Progenitor cell of endocrine pancreas (in vitro differentiated cells): ENCODE measurements around the gene GOLGA8K. TPM values are rescaled to one million over a fixed set of nuclear protein-coding genes. Genes with fewer than 3 reads are reported as not detected.
"Not testable (repeated sequence)": the region's sequence is repeated elsewhere in the genome, so short reads cannot be mapped to it uniquely, and the experiment has no call there.

ENCODE experiments used
- DNase-seq: peaks from one replicate; pipeline ENCODE4 v3.0.0; 2021; ENCODE audit warnings: low spot score; ENCODE audit not compliant: unreplicated experiment
- H3K27ac Mint-ChIP-seq: 2 replicates; pipeline ENCODE4 v1.8.0; 2021; ENCODE audit warnings: mild to moderate bottlenecking, moderate library complexity, mixed read lengths
- H3K27me3 Mint-ChIP-seq: 2 replicates; pipeline ENCODE4 v1.8.0; 2021; ENCODE audit warnings: mixed read lengths
- H3K36me3 Mint-ChIP-seq: 2 replicates; pipeline ENCODE4 v1.8.0; 2022; ENCODE audit warnings: mixed read lengths; ENCODE audit not compliant: insufficient read depth
- H3K4me1 Mint-ChIP-seq: 2 replicates; pipeline ENCODE4 v1.8.0; 2021; ENCODE audit warnings: low read depth, mixed read lengths
- H3K4me3 Mint-ChIP-seq: 2 replicates; pipeline ENCODE4 v1.8.0; 2021; ENCODE audit warnings: low read depth, mild to moderate bottlenecking, moderate library complexity, mixed read lengths
- H3K9me3 Mint-ChIP-seq: 2 replicates; pipeline ENCODE4 v1.8.0; 2021; ENCODE audit warnings: low read depth, mixed read lengths
- total RNA-seq: library from RNA; stranded (reverse); gene quantifications from 2 replicates; pipeline ENCODE4 v1.2.1, GENCODE V29; 2021

GOLGA8K gene
- total RNA-seq, 1 donor from 2014 or later, result not detected

GRCh38 chr15:32374185-32374584 is 28.9 kb downstream of the GOLGA8K start:
- not testable (repeated sequence) for H3K4me3 Mint-ChIP-seq, H3K27me3 Mint-ChIP-seq, H3K36me3 Mint-ChIP-seq, H3K27ac Mint-ChIP-seq, H3K9me3 Mint-ChIP-seq, DNase-seq, H3K4me1 Mint-ChIP-seq

- not testable (repeated sequence) for H3K4me1 Mint-ChIP-seq, H3K27me3 Mint-ChIP-seq, H3K36me3 Mint-ChIP-seq, H3K27ac Mint-ChIP-seq, DNase-seq, H3K9me3 Mint-ChIP-seq, H3K4me3 Mint-ChIP-seq
Measured at GRCh38 chr15:32373707-32374106, 29.4 kb downstream of the GOLGA8K start.

- not testable (repeated sequence) for H3K27ac Mint-ChIP-seq, H3K4me1 Mint-ChIP-seq, H3K4me3 Mint-ChIP-seq, H3K27me3 Mint-ChIP-seq, H3K9me3 Mint-ChIP-seq, H3K36me3 Mint-ChIP-seq, DNase-seq
Measured at GRCh38 chr15:32372075-32372474, 31.0 kb downstream of the GOLGA8K start.

GRCh38 chr15:32370526-32370925 is 32.6 kb downstream of the GOLGA8K start:
- H3K4me1 Mint-ChIP-seq, H3K36me3 Mint-ChIP-seq, H3K4me3 Mint-ChIP-seq, H3K27ac Mint-ChIP-seq, H3K9me3 Mint-ChIP-seq, H3K27me3 Mint-ChIP-seq, DNase-seq: not testable (repeated sequence)

- not testable (repeated sequence) for H3K27me3 Mint-ChIP-seq, H3K36me3 Mint-ChIP-seq, H3K4me1 Mint-ChIP-seq, DNase-seq, H3K4me3 Mint-ChIP-seq, H3K9me3 Mint-ChIP-seq, H3K27ac Mint-ChIP-seq
Measured at GRCh38 chr15:32370064-32370463, 33.0 kb downstream of the GOLGA8K start.

GRCh38 chr15:32366492-32366891 is 36.6 kb downstream of the GOLGA8K start:
- not testable (repeated sequence) for H3K27me3 Mint-ChIP-seq, H3K4me1 Mint-ChIP-seq, H3K4me3 Mint-ChIP-seq, H3K9me3 Mint-ChIP-seq, H3K27ac Mint-ChIP-seq, H3K36me3 Mint-ChIP-seq, DNase-seq

GRCh38 chr15:32365955-32366354 is 37.1 kb downstream of the GOLGA8K start:
- DNase-seq, result not testable (repeated sequence)

GRCh38 chr15:32364944-32365343 is 38.1 kb downstream of the GOLGA8K start:
- not testable (repeated sequence) for H3K36me3 Mint-ChIP-seq, DNase-seq, H3K4me1 Mint-ChIP-seq, H3K9me3 Mint-ChIP-seq, H3K27ac Mint-ChIP-seq, H3K27me3 Mint-ChIP-seq, H3K4me3 Mint-ChIP-seq

More at GRCh38 chr15:32365955-32366354, 37.1 kb downstream of the GOLGA8K start:
- not testable (repeated sequence) for H3K4me3 Mint-ChIP-seq, H3K9me3 Mint-ChIP-seq, H3K27ac Mint-ChIP-seq, H3K27me3 Mint-ChIP-seq, H3K36me3 Mint-ChIP-seq, H3K4me1 Mint-ChIP-seq

- H3K27ac Mint-ChIP-seq, H3K4me1 Mint-ChIP-seq, H3K36me3 Mint-ChIP-seq, DNase-seq, H3K9me3 Mint-ChIP-seq, H3K4me3 Mint-ChIP-seq, H3K27me3 Mint-ChIP-seq: not testable (repeated sequence)
Measured at GRCh38 chr15:32363449-32363848, 39.6 kb downstream of the GOLGA8K start.

- H3K27me3 Mint-ChIP-seq, H3K9me3 Mint-ChIP-seq, H3K27ac Mint-ChIP-seq, H3K4me3 Mint-ChIP-seq, H3K4me1 Mint-ChIP-seq, H3K36me3 Mint-ChIP-seq, DNase-seq: not testable (repeated sequence)
Measured at GRCh38 chr15:32361662-32362061, 41.4 kb downstream of the GOLGA8K start.

- DNase-seq, H3K9me3 Mint-ChIP-seq, H3K36me3 Mint-ChIP-seq, H3K4me1 Mint-ChIP-seq, H3K27me3 Mint-ChIP-seq, H3K27ac Mint-ChIP-seq, H3K4me3 Mint-ChIP-seq: not testable (repeated sequence)
Measured at GRCh38 chr15:32358462-32358861, 44.6 kb downstream of the GOLGA8K start.

GRCh38 chr15:32356909-32357308 is 46.2 kb downstream of the GOLGA8K start:
- H3K4me1 Mint-ChIP-seq, H3K4me3 Mint-ChIP-seq, H3K27me3 Mint-ChIP-seq, H3K36me3 Mint-ChIP-seq, DNase-seq, H3K9me3 Mint-ChIP-seq, H3K27ac Mint-ChIP-seq: not testable (repeated sequence)

- not testable (repeated sequence) for H3K36me3 Mint-ChIP-seq, H3K27me3 Mint-ChIP-seq, H3K4me3 Mint-ChIP-seq, H3K9me3 Mint-ChIP-seq, DNase-seq, H3K4me1 Mint-ChIP-seq, H3K27ac Mint-ChIP-seq
Measured at GRCh38 chr15:32352748-32353147, 50.3 kb downstream of the GOLGA8K start.

- not testable (repeated sequence) for H3K27me3 Mint-ChIP-seq, H3K9me3 Mint-ChIP-seq, H3K36me3 Mint-ChIP-seq, DNase-seq, H3K4me3 Mint-ChIP-seq, H3K4me1 Mint-ChIP-seq, H3K27ac Mint-ChIP-seq
Measured at GRCh38 chr15:32350563-32351220, 52.4 kb downstream of the GOLGA8K start.
